Fibroblast of skin of abdomen (primary cell): ENCODE results near the gene TEX36.
"Not testable (repeated sequence)": the region's sequence is repeated elsewhere in the genome, so short reads cannot be mapped to it uniquely, and the experiment has no call there.

Experiments used
- DNase-seq: peaks from one replicate; pipeline ENCODE4 v3.0.0-alpha.2; 2013

Gene TEX36

DNA sequence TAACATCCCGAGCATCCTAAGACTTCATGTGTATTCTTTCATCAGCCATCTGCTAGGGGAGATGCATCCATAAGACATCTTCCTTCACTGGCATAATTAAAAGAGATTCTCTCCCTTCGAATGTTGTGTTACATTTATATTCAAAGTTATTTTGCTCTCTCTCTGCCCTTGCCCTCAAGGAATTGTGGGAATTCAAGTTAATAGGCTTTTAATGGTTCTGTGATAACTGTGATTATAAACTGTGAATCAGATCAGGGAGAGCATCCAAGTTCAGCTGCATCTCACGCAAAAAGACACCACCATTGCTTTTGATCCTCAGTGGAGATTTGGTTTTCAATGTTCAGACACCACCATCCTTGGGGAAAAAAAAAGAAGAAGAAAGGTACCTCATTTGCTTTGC is 9.2 kb upstream of the TEX36 start:
- peak; percentile 34 for DNase-seq

DNA sequence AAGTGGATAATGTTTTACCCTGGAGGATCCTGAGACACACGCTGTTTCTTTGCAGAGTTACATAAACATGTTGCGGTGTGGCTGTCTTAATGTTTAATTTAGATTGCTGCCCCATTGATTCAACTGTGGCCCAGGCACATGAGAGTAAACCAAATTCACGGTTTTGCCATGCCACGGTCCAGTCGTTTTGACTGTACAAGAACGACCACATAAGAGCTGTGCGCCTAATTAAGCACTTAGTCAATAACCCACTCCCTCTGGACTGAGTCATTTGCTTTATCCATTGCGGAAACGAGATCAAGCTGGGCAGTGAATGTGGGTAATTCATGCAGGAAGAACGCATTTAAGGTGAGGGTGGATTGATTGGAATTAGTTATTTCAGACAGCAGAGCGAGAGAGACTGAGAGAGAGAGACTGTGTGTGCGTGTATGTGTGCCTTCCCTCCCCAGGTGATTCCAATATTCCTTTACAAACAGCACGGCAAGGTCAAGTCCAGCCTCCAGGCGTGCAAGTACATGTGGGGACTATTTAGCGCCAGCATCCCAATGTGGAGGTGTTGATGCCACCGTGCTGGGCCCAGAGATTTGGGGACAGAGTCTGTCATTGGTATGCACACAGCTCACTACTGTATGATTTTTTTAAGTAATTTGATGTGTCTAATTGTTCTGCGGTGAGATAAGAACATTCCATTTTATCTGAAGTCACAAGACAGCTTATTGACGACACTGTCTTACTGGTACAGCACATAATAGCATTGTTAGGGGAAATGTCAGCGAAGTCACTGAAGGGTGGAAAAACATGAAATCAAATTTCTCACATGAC is 8.4 kb upstream of the TEX36 start:
- DNase-seq: peak; percentile 35

DNA sequence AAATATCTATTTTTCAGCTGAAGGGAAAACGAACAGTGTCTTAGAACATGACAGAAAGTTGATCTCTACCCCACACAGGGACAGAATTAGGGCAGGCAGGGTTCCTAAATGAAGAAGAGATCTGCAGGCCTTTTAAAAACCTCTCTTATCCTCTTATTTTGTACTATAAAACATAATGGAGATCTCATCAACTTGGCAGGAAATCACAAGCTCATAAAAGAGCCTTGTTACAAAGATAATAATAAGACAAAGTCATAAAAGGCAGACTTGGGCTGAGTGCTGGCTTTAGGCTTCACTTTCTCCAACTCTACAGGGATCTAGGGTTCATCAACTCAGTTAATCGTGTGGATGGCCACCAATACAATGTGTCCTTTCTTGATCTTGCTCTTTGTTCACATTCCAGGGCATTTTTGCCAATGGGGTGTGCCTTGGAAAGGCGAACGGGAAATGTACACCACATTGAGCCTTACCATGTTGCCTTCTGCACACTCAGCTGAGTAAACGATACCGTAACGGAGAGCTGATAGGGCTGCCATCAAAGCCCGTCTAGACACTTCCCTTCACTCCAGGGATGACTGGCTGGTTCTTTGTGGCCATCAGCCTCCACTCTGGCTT is 7.1 kb upstream of the TEX36 start:
- no peak for DNase-seq

DNA sequence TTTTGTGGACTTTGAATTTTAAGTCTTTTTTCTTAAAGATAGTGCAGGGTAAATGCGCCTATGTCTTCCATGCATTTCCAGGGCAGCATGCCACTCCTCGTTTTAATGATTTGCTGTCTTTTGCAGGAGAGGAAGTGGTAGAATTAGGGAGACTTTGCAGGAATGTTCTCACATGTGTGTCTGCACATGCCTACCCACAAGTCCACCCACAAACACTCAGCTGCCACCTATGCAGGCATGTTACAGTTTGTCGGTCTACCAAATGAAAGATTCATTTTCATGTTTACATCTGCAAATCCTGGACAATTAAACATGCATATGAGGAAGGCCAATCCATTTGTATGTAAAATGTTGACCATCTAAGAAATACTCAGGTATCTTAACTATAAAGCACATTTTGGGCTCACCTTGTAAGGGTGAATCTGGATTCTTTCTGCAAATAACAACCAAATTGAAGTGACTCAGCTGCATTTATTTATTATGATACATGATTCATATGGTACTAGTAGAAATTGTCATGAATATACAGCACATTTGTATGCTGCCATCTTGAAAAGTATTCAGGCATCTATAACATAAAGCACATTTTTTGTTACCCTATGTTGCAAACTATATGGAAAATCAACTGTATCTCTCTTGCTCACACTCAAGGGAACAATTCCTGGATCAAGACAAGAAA is 4.7 kb upstream of the TEX36 start:
- no peak for DNase-seq

DNA sequence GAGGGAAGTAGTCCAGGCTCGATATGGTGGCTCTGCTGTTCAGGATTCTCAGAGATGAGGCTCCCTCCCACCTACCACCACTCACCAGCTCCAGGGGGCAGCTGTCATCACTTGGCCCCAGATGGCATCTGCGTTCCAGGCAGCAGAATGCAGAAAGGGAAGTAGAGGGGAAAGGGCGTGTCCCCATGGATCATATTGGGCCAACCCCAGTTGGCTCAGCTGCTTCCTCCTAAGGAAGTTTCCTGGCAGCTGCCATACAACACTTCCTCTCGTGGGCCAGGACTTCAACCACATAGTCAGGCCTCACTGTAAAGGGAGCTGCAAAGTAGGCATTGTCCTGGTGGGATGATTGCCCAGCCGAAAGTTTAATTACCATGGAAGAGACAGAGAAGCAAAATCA is 1.6 kb upstream of the TEX36 start:
- no peak for DNase-seq

DNA sequence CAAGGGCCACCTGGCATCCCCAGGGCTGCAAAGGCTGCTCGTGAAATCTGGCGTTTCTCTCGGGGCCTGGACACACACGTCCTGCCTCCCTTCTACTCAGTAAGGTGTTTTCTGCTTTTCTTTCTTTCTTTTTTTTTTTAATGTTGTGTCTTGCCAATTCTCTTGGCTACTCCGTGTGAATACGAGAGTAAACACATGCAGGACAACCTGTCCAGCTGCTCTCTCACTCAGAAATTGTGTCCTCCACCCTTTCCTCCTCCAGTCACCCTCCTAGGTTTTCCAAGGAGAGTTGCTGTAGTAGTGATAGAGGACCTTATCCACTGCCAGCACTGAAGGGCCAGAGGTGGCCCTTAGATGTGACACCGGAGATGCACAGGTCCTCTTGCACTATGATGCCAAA is 858 bp upstream of the TEX36 start:
- DNase-seq: no peak

DNA sequence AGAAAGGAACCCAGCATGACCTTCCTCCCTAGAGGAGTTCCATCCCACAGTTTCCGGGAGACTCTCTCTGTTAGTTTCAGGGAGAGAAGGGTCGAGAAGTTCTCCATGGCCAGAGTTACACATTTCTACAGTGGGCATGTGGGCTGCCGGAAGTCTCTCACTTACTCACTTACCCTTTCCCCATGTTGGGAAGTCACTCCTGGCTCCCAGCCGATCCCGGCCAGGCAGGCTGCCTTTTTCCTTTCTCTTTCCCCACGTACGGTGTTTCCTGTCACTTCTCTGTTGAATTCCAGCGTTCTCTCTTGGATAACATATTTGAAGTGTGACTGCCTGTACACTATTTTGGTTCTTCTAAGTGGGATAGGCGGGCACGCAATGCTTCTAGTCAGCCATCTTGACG is 3.5 kb downstream of the TEX36 start:
- DNase-seq: no peak

DNA sequence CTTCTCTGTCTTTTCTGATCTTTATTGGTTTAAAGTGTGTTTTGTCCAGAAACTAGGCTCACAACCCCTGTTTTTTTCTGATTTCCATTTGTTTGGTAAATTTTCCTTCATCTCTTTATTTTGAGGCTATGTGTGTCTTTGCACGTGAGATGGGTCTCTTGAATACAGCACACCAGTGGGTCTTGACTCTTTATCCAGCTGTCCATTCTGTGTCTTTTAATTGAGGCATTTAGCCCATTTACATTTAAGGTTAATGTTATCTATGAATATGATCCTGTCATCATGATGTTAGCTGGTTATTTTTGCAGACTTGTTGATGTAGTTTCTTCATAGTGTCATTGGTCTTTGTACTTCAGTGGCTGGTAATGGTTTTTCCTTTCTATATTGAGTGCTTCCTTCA is 10.1 kb downstream of the TEX36 start:
- no peak for DNase-seq

DNA sequence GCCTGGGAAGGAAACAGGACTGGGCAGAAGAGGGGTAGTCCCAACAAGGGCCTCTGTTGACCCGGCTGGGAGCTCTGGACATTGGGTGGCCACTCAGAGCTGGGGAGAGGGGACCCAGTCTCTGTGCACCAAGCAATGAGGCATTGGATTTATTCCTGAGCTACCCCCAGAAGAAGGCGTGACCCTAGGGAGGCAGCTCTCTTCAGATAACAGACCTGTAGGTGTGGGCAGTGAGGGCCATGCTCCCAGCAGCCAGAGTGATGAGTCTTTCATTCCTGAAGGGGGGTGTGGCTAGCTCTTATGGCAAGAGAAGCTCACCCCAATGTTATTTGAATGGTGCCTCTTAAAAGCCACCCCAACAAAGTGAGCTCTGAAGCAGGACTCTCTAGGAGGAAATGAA is 20.4 kb downstream of the TEX36 start:
- peak; percentile 16 for DNase-seq

DNA sequence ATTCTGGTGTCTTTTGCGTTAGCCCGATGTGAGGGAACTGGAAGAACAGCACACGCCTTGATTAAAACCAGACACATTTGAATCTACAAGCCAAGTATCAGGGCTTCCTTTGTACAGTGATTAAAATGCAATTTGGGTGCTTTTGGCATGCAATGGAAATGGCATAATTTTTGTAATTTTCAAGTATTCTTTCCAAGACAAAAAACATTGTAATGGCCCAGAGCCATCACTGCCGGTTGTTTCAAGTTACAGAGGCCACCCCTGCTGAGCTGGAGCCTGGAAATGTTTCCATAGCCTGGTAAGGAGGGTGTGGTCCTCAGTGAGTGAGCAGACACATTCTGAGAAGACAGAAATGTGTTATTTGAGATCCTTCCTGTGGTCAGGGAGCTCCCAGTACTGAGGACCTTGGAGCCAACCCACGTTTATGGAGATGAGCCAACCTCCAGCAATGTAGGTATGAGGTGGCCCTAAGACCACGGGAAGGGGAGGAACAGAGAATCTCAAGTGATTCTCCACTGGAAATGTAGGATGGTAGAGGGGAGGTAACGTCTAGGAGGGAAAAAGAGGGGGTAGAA is 20.9 kb downstream of the TEX36 start:
- peak; percentile 90 for DNase-seq

DNA sequence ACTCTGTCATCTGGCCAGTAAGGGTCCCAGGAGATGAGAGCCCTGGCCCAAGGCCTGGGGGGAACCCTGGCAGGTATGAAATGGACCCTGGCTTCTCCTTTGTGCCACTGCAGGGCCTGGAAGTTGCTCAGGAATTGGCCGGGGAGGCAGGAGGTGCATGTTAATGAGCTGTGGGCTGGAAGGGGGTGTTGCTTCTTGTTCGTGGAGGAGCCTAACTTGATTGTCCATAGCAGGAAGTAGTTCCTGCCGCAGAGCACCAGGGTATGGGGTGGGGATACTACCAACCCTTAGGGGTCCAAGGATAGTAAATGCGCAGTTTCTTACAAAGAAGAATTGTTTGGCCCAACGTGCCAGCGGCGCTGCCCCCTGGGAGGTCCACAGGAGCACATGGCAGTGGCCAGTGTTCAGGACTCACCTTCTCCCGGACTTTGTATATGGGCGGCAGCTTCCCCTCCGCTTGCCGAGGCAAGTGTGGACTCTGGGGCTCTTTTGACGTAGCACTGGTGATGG is 21.5 kb downstream of the TEX36 start:
- no peak for DNase-seq

DNA sequence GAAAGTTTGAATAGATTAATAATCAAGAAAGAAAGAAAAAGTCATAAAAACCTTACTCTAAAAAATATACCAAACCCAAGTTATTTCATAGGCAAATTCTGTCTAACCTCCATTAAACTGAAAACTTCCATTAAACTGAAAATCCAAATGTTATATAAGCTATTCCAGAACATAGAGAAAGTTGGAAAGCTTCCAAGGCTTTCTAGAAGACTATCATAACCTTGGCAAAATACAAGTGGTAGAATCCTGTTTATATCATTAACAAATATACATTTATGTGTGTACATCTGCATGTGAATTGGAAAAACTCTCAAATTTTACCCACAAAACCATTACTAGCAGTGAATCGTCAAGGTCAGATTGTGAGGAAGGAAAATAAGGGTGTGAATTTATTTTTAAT is 23.9 kb downstream of the TEX36 start:
- DNase-seq: no peak

DNA sequence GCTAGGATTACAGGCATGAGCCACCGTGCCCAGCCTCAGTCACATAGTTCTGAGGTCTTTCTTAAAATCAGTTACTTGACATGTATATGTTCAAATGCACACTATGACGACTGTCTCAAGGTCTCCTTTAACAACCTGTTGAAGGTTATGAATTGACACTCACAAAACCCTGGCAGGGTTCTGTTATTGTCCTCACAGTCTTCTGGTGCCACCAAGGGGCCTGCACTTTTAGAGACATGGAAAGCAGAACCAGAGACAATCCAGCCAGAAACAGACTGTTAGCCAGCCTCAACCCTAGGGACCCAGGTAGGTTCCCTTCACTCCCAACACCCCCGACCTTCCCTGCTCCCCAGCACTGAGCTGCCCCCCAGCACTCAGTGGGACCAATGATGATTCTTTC is 26.4 kb downstream of the TEX36 start:
- DNase-seq: no peak

DNA sequence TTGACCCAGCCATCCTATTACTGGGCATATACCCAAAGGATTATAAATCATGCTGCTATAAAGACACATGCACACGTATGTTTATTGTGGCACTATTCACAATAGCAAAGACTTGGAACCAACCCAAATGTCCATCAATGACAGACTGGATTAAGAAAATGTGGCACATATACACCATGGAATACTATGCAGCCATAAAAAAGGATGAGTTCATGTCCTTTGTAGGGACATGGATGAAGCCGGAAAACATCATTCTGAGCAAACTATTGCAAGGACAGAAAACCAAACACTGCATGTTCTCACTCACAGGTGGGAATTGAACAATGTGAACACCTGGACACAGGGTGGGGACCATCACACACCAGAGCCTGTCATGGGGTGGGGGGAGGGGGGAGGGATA is 29.9 kb downstream of the TEX36 start:
- DNase-seq: not testable (repeated sequence)

DNA sequence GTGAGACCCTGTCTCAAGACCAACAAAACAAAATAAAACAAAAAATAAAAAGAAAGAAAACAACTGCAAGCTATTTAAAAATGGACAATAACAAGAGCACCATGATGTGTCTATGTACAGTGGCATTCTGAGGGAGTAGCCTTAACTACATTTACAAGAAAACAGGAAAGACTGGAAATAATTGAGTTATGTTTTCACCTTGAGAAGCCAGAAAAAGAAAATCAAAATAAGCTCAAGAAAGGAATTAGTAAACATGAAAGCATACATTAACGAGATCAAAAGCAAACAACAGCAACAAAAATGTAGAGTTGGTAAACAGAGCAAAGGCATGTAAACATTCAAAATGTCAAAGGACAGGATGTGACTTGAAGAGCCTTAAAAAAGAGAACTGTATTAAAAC is 36.7 kb downstream of the TEX36 start:
- no peak for DNase-seq

DNA sequence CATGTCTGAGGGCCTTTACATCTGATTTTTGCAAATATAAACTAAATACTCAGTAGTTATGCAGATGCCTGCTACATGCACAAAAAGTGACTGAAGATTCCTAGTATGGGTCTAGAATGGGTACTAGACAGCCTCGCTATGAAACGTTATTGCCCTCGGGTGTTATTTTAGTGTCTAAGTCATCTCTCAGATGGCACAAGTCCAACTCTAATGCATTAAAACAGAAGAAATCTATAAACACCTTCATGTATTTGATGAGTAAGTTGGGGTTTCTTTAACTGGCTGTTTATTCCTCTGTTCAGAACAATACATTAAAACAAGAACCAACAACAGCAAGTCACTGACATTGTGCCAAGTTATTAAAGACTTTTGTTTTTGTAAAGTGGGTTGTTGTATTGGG is 41.6 kb downstream of the TEX36 start:
- DNase-seq: no peak

DNA sequence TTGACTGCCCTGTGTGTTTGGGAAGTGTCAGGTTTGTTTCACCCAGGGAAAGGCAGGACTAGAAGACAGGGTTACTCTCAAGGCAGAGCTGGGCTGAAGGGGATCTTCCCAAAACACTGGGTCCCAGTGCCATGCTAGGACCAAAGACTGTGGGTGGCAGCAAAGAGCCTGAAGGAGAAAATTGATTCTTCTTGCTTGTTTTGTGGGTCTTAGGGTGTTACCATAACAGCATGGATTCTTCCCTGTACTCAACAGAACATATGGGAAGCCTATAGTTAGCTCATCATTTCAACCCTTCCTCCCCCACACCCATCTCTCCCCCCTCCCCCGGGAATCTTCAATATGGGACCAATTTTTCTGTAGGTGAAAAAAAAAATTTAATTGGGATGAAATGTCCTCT is 42.3 kb downstream of the TEX36 start:
- no peak for DNase-seq

DNA sequence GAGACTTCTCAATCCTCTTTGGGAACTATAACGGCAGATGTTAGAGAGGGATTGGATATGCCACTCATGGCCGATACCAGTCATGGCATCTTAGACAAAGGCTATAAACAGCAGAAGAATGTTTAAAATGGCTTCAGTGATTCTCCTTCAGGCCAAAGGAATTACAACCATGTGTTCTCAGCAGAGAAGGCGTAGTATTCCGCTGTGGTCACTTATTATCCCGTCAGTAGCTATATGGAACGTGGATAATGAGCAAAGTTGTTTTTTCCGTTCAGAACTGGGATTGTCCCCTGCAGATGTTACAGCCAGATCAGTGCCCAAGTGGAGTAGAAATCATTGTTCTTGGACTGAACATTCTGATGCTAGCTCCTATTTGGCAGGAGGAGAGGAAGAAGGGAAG is 43.1 kb downstream of the TEX36 start:
- no peak for DNase-seq

DNA sequence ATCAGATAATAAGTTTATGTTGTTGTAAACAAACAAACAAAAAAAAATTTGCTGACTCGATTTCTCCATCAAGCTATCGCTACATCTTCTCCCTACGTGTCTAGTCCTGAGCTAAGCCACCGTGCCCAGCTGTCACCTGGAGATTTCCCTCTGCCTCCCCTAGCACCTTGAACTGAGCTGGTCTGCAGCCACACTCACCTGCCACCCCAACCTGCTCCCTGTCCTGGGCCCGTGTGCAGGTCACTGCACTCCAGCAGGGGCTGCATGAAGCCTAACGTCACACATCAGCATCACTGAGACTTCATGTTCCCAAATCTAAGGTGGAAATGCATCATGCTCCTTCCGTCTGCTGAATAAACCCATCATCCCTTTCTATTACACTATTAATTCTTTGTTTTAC is 44.4 kb downstream of the TEX36 start:
- DNase-seq: no peak

DNA sequence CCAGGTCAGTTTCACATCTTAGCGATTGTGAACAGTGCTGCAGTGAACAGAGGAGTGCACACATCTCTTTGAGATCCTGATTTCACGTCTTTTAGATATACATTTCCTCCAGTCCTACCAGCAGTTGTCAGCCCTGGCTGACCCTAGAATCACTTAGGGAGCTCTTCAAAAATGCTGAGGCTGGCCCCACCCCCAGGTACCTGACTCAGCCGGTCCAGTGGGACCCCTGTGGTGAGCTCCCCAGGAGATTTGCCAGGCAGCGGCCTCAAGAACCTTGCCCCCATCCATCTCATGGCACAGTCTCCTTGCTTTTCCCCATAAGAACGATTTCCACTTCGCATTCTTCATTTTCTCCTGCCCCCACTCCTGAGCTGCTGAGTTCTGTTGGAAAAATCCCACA is 45.5 kb downstream of the TEX36 start:
- DNase-seq: no peak

DNA sequence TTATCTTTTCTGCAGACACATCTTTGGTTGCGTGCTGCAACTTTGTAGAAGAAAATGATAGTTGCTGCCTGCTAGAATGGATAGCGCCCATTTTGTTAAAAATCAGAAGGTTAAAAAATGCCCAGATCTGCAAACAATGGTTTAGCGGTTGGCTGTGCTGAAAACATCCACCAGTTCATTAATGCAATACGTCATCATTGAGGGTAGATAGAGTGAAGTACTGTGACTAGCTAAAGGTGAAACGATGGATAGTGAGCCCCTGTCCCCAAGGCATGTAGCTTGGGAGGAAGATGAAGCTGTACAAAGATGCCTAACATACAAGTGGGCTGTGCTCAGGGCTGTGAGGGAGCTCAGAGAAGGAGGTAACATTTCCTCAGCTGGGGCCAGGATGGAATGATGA is 48.4 kb downstream of the TEX36 start:
- no peak for DNase-seq

DNA sequence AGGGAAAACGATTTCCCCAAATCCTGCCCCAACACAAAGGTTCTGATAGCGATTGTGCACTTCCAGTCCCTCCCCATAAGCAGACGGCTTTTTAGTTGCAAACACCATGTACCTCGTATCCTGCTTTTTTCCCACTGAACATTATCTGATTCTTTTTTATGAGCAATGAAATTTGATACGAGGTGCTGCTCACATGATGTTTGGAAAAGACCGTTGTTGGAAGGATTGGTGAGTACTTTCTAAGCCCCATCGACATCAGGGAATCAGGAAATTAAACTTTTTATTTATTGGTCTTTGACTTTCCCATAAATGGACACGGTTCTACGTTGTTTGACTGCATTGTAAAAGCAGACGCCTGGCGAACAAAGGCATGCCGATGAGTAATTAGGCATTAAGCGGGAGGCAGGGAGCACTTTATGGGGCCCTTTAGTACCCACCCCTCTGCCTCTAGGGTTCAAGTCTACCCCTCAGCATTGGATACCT is 49.4 kb downstream of the TEX36 start:
- DNase-seq: peak; percentile 22

DNA sequence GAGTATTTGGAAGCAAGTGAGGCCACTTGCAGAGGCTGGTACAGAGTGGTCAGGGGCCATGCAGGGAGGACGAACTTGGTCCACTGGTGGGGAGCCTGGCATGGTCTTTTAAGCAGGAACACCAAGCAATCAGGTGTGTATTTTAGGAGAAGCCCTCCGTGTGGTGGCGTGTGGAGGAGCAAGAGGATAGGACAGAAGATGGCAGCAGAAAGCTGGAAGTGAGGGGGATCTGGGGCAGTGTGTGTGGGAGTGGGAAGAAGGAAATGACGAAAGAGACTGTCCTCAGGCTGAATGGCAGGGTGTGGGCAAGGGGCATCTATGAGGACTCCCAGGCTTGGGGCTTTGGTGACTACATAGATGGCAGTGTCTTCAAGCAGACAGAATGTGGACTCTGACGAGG is 51.2 kb downstream of the TEX36 start:
- no peak for DNase-seq
